B cell (primary cell): ENCODE data around the gene ST8SIA1. TPM values are rescaled to one million over a fixed set of nuclear protein-coding genes. Genes with fewer than 3 reads are reported as not detected.

Source experiments
- ATAC-seq: fragments of 200-7000 bp; cut with Tn5 transposase; one replicate; pipeline ENCODE4 v1.10.0; 2021; ENCODE audit warnings: low read depth, mild to moderate bottlenecking, moderate number of reproducible peaks, moderate library complexity
- CTCF ChIA-PET: fragments of 350-600 bp; sonication (Branson Sonifier 250); formaldehyde crosslinking; loops from one replicate; lab custom pipeline; 2021; ENCODE audit warnings: antibody characterized with exemption, inconsistent platforms; lab: Charles Lee
- POLR2A ChIA-PET: fragments of 350-600 bp; sonication (Branson Sonifier 250); formaldehyde crosslinking; loops from one replicate; lab custom pipeline; 2021; ENCODE audit warnings: antibody characterized with exemption; lab: Charles Lee
- DNase-seq: peaks from one replicate; pipeline ENCODE4 v3.0.0; 2013
- H2AFZ ChIP-seq: 2 replicates; pipeline ENCODE4 v1.6.1; 2012; ENCODE audit warnings: mild to moderate bottlenecking, low read depth, low read length; ENCODE audit not compliant: insufficient read depth, poor library complexity, severe bottlenecking
- H3K27ac ChIP-seq, 2 donors: 1 replicate in 1 of 2; 2 replicates in 1 of 2; pipeline ENCODE4 v1.5.1; 2012 to 2013; ENCODE audit warnings: low read length in 2 of 2, mild to moderate bottlenecking in 2 of 2, moderate library complexity in 1 of 2
- H3K27me3 ChIP-seq, 4 experiments: fragments of 200-600 bp in 1 of 4; sonication (generic) in 1 of 4; replicated peaks in 1 of 4; 1 replicate in 2 of 4; 2 replicates in 2 of 4; pipeline versions ENCODE4 v1.6.1 to v1.7.0; 2013 to 2016; ENCODE audit warnings: low read length in 3 of 4, mild to moderate bottlenecking in 2 of 4, mixed read lengths in 1 of 4, moderate library complexity in 1 of 4; ENCODE audit not compliant: insufficient read depth in 4 of 4, control insufficient read depth in 3 of 4; ENCODE audit errors: control extremely low read depth in 1 of 4
- H3K36me3 ChIP-seq, 2 experiments: replicated peaks in 1 of 2; 1 replicate in 1 of 2; 2 replicates in 1 of 2; pipeline versions ENCODE4 v1.6.1 to v1.7.1; 2013; ENCODE audit warnings: low read length in 1 of 2; ENCODE audit not compliant: insufficient read depth in 2 of 2, control insufficient read depth in 1 of 2; ENCODE audit errors: control extremely low read depth in 1 of 2, extremely low read depth in 1 of 2
- H3K4me1 ChIP-seq, 2 donors: fragments of 200-600 bp in 1 of 2; sonication (generic) in 1 of 2; 1 replicate in 1 of 2; 2 replicates in 1 of 2; pipeline versions ENCODE4 v1.5.1 to v1.6.1; 2013 to 2017; ENCODE audit warnings: low read length in 2 of 2; ENCODE audit not compliant: control insufficient read depth in 2 of 2, insufficient read depth in 2 of 2
- H3K4me2 ChIP-seq: replicated peaks from 2 replicates; pipeline ENCODE3; 2012; ENCODE audit warnings: mild to moderate bottlenecking, low read depth, low read length; ENCODE audit not compliant: poor library complexity, severe bottlenecking
- H3K4me3 ChIP-seq, 5 experiments: fragments of 200-600 bp in 1 of 5; sonication (generic) in 1 of 5; 1 replicate in 3 of 5; 2 replicates in 2 of 5; pipeline versions ENCODE4 v1.5.1 to v1.7.0; 2011 to 2016; ENCODE audit warnings: low read length in 4 of 5, mild to moderate bottlenecking in 4 of 5, low read depth in 2 of 5, control low read depth in 1 of 5, moderate library complexity in 1 of 5; ENCODE audit not compliant: insufficient read depth in 1 of 5; ENCODE audit errors: control extremely low read depth in 1 of 5, extremely low read depth in 1 of 5
- H3K79me2 ChIP-seq: fragments of 200-600 bp; sonication (generic); one replicate; pipeline ENCODE4 v1.6.0; 2016; ENCODE audit warnings: low read length; ENCODE audit not compliant: control insufficient read depth, insufficient read depth
- H3K9ac ChIP-seq: fragments of 200-600 bp; sonication (generic); 2 replicates; pipeline ENCODE4 v1.6.1; 2017; ENCODE audit warnings: mild to moderate bottlenecking, low read length, moderate library complexity
- H3K9me3 ChIP-seq, 3 donors: one replicate each; pipeline versions ENCODE4 v1.6.1 to v1.7.1; 2013; ENCODE audit warnings: low read length in 2 of 3; ENCODE audit not compliant: control insufficient read depth in 2 of 3, insufficient read depth in 1 of 3; ENCODE audit errors: control extremely low read depth in 1 of 3
- H4K20me1 ChIP-seq: 2 replicates; pipeline ENCODE4 v1.6.0; 2012; ENCODE audit warnings: mild to moderate bottlenecking, low read length; ENCODE audit not compliant: insufficient read depth, control insufficient read depth, poor library complexity, severe bottlenecking
- H3K27ac Mint-ChIP-seq: one replicate; pipeline ENCODE4 v1.8.0; 2021; ENCODE audit warnings: mixed read lengths
- H3K27me3 Mint-ChIP-seq: one replicate; pipeline ENCODE4 v1.8.0; 2021; ENCODE audit warnings: mixed read lengths
- H3K4me1 Mint-ChIP-seq: one replicate; pipeline ENCODE4 v1.8.0; 2021; ENCODE audit warnings: mixed read lengths
- H3K4me3 Mint-ChIP-seq: one replicate; pipeline ENCODE4 v1.8.0; 2021; ENCODE audit warnings: mixed read lengths
- H3K9me3 Mint-ChIP-seq: one replicate; pipeline ENCODE4 v1.8.0; 2022; ENCODE audit warnings: mixed read lengths; ENCODE audit not compliant: insufficient read depth
- EZH2 ChIP-seq: IDR thresholded peaks from 2 replicates; pipeline ENCODE4 v1.6.1; 2012; ENCODE audit warnings: borderline replicate concordance, low read depth, mild to moderate bottlenecking, moderate library complexity, low read length; ENCODE audit not compliant: insufficient read depth, poor library complexity, severe bottlenecking
- WGBS: methylation state at CpG from one replicate; pipeline ENCODE4 v1.1.5; 2013; ENCODE audit warnings: missing lambda C conversion rate; ENCODE audit not compliant: insufficient coverage; 5-methylcytosine and 5-hydroxymethylcytosine counted together
- intact Hi-C: fragments of 100-400 bp; cut with micrococcal nuclease; formaldehyde crosslinking; loops from one replicate; pipeline ENCODE4 v1.10.0; 2022
- polyA plus RNA-seq: library from polyadenylated mRNA; depleted of rRNA; stranded (reverse); fragments of >200 nt; gene quantifications from 2 replicates; pipeline ENCODE4 v1.2.3, GENCODE V29; 2012
- total RNA-seq, 2 donors: library from RNA; stranded (reverse); fragments of 120-200 nt in 1 of 2; gene quantifications; 1 replicate in 1 of 2; 2 replicates in 1 of 2; pipeline versions ENCODE4 v1.2.3 to v1.2.4, GENCODE V29; 2013 to 2022
- TF ChIP-seq, protein P1 (sequence below): fragments of 200-600 bp; IDR thresholded peaks from one replicate; pipeline ENCODE4 v1.8.0; 2022; ENCODE audit warnings: antibody characterized with exemption, mild to moderate bottlenecking

Gene ST8SIA1
- total and polyA plus RNA-seq, 2 donors (not counting 1 experiment from before 2014, with no cell fraction given) = 0.02 to 0.04 TPM

DNA sequence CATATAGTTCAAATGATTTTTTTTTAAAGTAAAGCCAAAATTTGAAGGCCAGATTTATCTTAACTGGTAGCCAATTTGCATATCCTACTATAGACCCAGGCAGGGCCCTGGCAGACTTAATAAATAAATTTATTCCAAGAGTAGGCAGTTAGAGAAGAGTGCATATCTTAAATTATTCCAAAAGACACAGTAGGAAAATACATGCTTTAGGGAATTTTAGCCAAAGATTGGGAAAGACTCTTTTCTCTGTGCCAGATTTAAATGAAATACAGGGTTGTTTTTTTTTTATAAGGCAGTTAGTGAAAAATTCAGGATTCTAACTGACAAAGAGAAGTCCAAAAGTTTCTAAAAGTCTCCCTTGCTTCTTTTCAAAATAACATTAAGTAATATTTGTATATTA is 65.5 kb downstream of the ST8SIA1 start:
- no peak for TF ChIP-seq EZH2
- TF ChIP-seq, protein P1, sequence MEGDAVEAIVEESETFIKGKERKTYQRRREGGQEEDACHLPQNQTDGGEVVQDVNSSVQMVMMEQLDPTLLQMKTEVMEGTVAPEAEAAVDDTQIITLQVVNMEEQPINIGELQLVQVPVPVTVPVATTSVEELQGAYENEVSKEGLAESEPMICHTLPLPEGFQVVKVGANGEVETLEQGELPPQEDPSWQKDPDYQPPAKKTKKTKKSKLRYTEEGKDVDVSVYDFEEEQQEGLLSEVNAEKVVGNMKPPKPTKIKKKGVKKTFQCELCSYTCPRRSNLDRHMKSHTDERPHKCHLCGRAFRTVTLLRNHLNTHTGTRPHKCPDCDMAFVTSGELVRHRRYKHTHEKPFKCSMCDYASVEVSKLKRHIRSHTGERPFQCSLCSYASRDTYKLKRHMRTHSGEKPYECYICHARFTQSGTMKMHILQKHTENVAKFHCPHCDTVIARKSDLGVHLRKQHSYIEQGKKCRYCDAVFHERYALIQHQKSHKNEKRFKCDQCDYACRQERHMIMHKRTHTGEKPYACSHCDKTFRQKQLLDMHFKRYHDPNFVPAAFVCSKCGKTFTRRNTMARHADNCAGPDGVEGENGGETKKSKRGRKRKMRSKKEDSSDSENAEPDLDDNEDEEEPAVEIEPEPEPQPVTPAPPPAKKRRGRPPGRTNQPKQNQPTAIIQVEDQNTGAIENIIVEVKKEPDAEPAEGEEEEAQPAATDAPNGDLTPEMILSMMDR = no peak
- Mint-ChIP-seq H3K4me1 (peaks cover 2% of the 10 kb centered on the region), H3K27me3 (peaks cover 17% of the 10 kb centered on the region), H3K4me3 (no peak overlapping the region), H3K9me3 (no peaks in the 10 kb centered on the region), H3K27ac (no peak overlapping the region)
- intact Hi-C loops = no loop called here
- Histone ChIP-seq H3K4me1 (no peaks in the 10 kb centered on the region), H3K4me3 (no peak overlapping the region), H3K4me2 (no peak overlapping the region), H3K9ac (no peak overlapping the region), H3K79me2 (no peaks in the 10 kb centered on the region), H4K20me1 (no peaks in the 10 kb centered on the region), H3K36me3 (no peaks in the 10 kb centered on the region), H3K27ac (no peak overlapping the region), H3K27me3 (peaks cover 0 to 6% (median 2%) of the 10 kb centered on the region in 4 experiments), H2AFZ (no peak overlapping the region), H3K9me3 (no peaks in the 10 kb centered on the region)
- ATAC-seq (no peak), DNase-seq (no peak)
- ChIA-PET CTCF (no interaction called here), POLR2A (no interaction called here)

DNA sequence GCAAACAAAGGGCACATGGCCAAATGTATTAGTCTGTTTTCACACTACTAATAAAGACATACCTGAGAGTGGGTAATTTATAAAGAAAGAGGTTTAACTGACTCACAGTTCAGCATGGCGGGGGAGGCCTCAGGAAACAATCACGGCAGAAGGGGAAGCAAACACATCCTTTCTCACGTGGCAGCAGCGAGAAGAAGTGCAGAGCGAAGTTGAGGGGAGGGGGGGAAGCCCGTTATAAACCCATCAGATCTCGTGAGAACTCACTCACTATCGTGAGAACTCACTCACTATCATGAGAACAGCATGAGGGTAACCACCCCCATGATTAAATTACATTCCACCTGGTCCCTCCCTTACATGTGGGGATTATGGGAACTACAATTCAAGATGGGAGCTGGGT is 66.1 kb downstream of the ST8SIA1 start:
- Histone ChIP-seq H2AFZ (peak overlapping the region; percentile 29), H3K27me3 (peaks cover 0 to 6% (median 0%) of the 10 kb centered on the region in 4 experiments), H3K79me2 (no peaks in the 10 kb centered on the region), H3K4me3 (no peak overlapping the region), H3K4me2 (no peak overlapping the region), H3K9me3 (no peaks in the 10 kb centered on the region), H3K4me1 (no peaks in the 10 kb centered on the region), H3K9ac (no peak overlapping the region), H3K36me3 (no peaks in the 10 kb centered on the region), H4K20me1 (no peaks in the 10 kb centered on the region), H3K27ac (no peak overlapping the region)
- WGBS = 0% methylated on average over 3 of the region's 8 CpGs
- intact Hi-C loops = no loop called here
- CTCF ChIA-PET = no interaction called here
- DNase-seq (no peak), ATAC-seq (no peak)
- Mint-ChIP-seq H3K4me1 (peaks cover 2% of the 10 kb centered on the region), H3K27me3 (peaks cover 20% of the 10 kb centered on the region), H3K27ac (no peak overlapping the region), H3K4me3 (no peak overlapping the region), H3K9me3 (no peaks in the 10 kb centered on the region)
- TF ChIP-seq EZH2 = no peak
- TF ChIP-seq, protein P1 = no peak
- POLR2A ChIA-PET = no interaction called here
